ENCODE results near the gene VCL. TPM values are rescaled to one million over a fixed set of nuclear protein-coding genes. Genes with fewer than 3 reads are reported as not detected.

Gene VCL
- total and polyA plus RNA-seq, 8 donors, result 90.6 to 195 (median 98.2) TPM

- H3K27me3 ChIP-seq, result no peaks in the 10 kb centered on the region
- peaks cover 12 to 58% of the 10 kb centered on the region in 2 donors for H3K4me1 ChIP-seq
- intact Hi-C loops (cut with DNase I), result no loop called here
- no peak for TF ChIP-seq CTCF (IDR thresholded peaks at IDR 0.05)
- ATAC-seq (no peak), DNase-seq (no peak)
- no peaks in the 10 kb centered on the region for H3K36me3 ChIP-seq
- H3K9me3 ChIP-seq, result no peaks in the 10 kb centered on the region
- H3K27ac ChIP-seq, result no peak overlapping the region
- no peak overlapping the region for H3K4me3 ChIP-seq
Measured at GRCh38 chr10:74006269-74006668, 8.4 kb downstream of the VCL start.

- no peaks in the 10 kb centered on the region for H3K36me3 ChIP-seq
- no peak overlapping the region for H3K4me3 ChIP-seq
- DNase-seq, result no peak
- peaks cover 25 to 59% of the 10 kb centered on the region in 2 donors for H3K4me1 ChIP-seq
- intact Hi-C loops (cut with DNase I), result no loop called here
- peak overlapping the region in 1 of 2 donors; percentile 30 for H3K27ac ChIP-seq
- H3K9me3 ChIP-seq, result no peaks in the 10 kb centered on the region
- ATAC-seq, result peak; percentile 36
- TF ChIP-seq CTCF (IDR thresholded peaks at IDR 0.05), result no peak
- H3K27me3 ChIP-seq, result no peaks in the 10 kb centered on the region
Measured at GRCh38 chr10:74008212-74008731, 10.4 kb downstream of the VCL start.

GRCh38 chr10:74011017-74011416, 13.1 kb downstream of the VCL start:
- H3K4me1 ChIP-seq, result peaks cover 25 to 75% of the 10 kb centered on the region in 2 donors

GRCh38 chr10:74011770-74012169, 13.9 kb downstream of the VCL start:
- ATAC-seq (peak; percentile 67), DNase-seq (peak in 2 of 4 donors; percentile 50 to 81)
- no peak overlapping the region for H3K4me3 ChIP-seq
- TF ChIP-seq CTCF (IDR thresholded peaks at IDR 0.05), result no peak
- H3K9me3 ChIP-seq, result no peaks in the 10 kb centered on the region
- no peaks in the 10 kb centered on the region for H3K36me3 ChIP-seq
- peaks cover 25 to 73% of the 10 kb centered on the region in 2 donors for H3K4me1 ChIP-seq
- no peaks in the 10 kb centered on the region for H3K27me3 ChIP-seq
- intact Hi-C loops (cut with DNase I), result no loop called here
- peak overlapping the region; percentile 58 to 65 for H3K27ac ChIP-seq

More at GRCh38 chr10:74011017-74011416, 13.1 kb downstream of the VCL start:
- H3K4me3 ChIP-seq, result no peak overlapping the region
- no peak for TF ChIP-seq CTCF (IDR thresholded peaks at IDR 0.05)
- H3K27me3 ChIP-seq, result no peaks in the 10 kb centered on the region
- H3K27ac ChIP-seq, result peak overlapping the region; percentile 58 to 65
- no peaks in the 10 kb centered on the region for H3K36me3 ChIP-seq
- peak; percentile 11 for ATAC-seq
- H3K9me3 ChIP-seq, result no peaks in the 10 kb centered on the region
- no peak for DNase-seq
- intact Hi-C loops (cut with DNase I), result no loop called here

GRCh38 chr10:74012480-74012879, 14.6 kb downstream of the VCL start:
- DNase-seq, result no peak
- H3K4me3 ChIP-seq, result no peak overlapping the region
- ATAC-seq, result peak; percentile 19
- intact Hi-C loops (cut with DNase I), result no loop called here
- H3K9me3 ChIP-seq, result no peaks in the 10 kb centered on the region
- TF ChIP-seq CTCF (IDR thresholded peaks at IDR 0.05), result no peak
- no peaks in the 10 kb centered on the region for H3K27me3 ChIP-seq
- peaks cover 25 to 69% of the 10 kb centered on the region in 2 donors for H3K4me1 ChIP-seq
- no peaks in the 10 kb centered on the region for H3K36me3 ChIP-seq
- H3K27ac ChIP-seq, result peak overlapping the region in 1 of 2 donors; percentile 65
